NB4 (cell line): Measurements from ENCODE around the gene MSI2.
"Not testable (repeated sequence)": the region's sequence is repeated elsewhere in the genome, so short reads cannot be mapped to it uniquely, and the experiment has no call there.

Experiments
- DNase-seq: peaks from one replicate; pipeline ENCODE4 v3.0.0; 2010; ENCODE audit warnings: low read depth
- H3K4me3 ChIP-seq: one replicate; pipeline ENCODE4 v1.5.1; 2011; ENCODE audit warnings: mild to moderate bottlenecking, low read depth, low read length, moderate library complexity
- MYC ChIP-seq: IDR thresholded peaks from 2 replicates; pipeline ENCODE4 v1.6.1; 2011; ENCODE audit warnings: low read depth, low read length
- POLR2A ChIP-seq: IDR thresholded peaks from 2 replicates; pipeline ENCODE4 v1.6.1; 2011; ENCODE audit warnings: mild to moderate bottlenecking; ENCODE audit not compliant: insufficient read length; ENCODE audit errors: extremely low read depth
- TF ChIP-seq, protein P1 (sequence below): IDR thresholded peaks from 2 replicates; pipeline ENCODE4 v1.6.1; 2011; ENCODE audit warnings: low read depth, low read length
- TF ChIP-seq, protein P2 (sequence below): IDR thresholded peaks from one replicate; pipeline ENCODE4 v1.5.1; 2012; ENCODE audit warnings: low read depth, low read length

Gene MSI2

DNA sequence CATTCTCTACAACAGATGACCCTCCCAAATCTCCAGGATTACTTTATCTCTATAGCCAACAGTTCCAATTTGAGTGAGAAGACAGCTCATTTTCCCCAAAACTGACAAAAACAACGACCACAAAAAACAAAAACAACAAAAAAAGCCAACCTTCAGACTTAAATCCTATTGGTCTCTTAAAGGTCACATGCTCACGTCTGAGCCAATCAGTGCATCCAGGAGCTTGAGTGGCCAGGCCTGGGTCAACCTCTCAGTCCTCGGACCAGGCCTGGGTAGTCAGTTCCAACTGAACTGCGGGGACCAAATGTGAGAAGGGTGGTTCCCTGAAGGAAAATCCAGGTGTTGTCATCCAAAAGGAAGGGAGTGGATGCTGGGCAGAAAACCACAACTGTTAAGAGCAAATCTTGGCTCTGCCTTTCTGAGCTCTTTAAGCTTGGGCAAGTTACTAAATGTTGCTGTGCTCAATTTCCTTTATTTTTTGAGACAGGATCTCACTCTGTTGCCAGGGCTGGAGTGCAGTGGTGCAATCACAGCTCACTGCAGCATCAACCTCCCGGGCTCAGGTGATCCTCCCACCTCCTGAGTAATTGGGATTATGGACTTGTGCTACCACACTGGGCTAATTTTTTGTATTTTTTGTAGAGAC lies 43.0 kb upstream of the MSI2 start:
- no peak for DNase-seq
- TF ChIP-seq, protein P1, sequence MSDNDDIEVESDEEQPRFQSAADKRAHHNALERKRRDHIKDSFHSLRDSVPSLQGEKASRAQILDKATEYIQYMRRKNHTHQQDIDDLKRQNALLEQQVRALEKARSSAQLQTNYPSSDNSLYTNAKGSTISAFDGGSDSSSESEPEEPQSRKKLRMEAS: no peak
- TF ChIP-seq MYC (no peak), POLR2A (no peak)
- TF ChIP-seq, protein P2, sequence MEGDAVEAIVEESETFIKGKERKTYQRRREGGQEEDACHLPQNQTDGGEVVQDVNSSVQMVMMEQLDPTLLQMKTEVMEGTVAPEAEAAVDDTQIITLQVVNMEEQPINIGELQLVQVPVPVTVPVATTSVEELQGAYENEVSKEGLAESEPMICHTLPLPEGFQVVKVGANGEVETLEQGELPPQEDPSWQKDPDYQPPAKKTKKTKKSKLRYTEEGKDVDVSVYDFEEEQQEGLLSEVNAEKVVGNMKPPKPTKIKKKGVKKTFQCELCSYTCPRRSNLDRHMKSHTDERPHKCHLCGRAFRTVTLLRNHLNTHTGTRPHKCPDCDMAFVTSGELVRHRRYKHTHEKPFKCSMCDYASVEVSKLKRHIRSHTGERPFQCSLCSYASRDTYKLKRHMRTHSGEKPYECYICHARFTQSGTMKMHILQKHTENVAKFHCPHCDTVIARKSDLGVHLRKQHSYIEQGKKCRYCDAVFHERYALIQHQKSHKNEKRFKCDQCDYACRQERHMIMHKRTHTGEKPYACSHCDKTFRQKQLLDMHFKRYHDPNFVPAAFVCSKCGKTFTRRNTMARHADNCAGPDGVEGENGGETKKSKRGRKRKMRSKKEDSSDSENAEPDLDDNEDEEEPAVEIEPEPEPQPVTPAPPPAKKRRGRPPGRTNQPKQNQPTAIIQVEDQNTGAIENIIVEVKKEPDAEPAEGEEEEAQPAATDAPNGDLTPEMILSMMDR: no peak
- H3K4me3 ChIP-seq: no peak overlapping the region

DNA sequence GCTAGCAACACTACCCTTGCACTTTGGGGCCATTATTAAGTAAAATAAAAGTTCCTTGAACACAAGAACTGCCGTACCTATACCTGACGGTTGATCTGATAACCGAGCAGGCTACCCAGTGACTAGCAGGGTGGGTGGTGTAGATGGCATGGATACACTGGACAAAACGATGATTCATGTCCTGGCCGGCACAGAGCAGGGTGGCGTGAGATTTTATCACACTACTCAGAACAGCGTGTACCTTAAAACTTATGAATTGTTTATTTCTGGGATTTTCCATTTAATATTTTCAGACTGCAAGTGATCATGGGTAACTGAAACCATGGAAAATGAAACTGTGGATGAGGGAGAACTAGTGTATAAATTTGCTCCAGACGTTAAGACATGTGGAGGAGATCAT lies 41.0 kb upstream of the MSI2 start:
- TF ChIP-seq POLR2A (no peak), MYC (no peak)
- TF ChIP-seq, protein P1: no peak
- TF ChIP-seq, protein P2: no peak
- no peak overlapping the region for H3K4me3 ChIP-seq
- DNase-seq: no peak

DNA sequence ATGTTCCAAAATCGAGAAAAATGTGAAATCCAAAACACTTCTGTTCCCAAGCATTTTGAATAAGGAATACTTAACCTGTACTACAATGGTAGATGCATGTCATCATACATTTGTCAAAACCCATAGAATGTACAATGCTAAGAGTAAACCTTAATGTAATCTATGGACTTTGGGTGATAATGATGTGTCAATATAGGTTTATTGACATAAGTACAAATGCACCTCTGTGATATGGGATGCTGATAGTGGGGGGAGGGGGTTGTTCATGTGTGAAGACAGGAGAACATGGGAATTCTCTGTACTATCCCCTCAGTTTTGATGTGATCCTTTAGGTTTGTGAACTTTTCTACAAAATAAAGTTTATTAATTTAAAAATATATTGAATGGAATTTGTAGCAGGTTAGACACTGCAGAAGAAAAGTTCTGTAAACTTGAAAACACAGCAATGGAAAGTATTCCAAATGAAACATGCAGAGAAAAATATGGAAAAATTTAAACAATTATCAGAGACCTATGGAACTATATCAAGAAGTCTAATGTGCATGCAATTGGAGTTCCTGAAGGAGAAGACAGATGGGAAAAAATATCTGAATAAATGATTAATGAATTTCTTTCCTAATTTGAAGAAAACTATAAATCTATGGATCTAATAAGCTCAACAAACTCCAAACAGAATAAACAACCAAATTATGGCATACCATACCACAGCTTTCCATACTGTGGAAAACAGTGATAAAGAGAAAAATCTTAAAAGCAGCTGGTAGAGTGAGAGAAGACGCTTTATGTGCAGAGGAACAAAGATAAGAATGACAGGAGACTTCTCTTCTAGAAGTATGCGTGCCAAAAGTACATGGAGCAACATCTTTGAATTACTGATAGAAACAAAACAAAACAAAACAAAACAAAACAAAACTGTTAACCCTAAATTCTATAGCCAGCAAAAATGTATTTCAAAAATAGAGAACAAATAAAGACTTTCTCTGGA lies 34.7 kb upstream of the MSI2 start:
- TF ChIP-seq MYC (no peak), POLR2A (no peak)
- TF ChIP-seq, protein P1: no peak

DNA sequence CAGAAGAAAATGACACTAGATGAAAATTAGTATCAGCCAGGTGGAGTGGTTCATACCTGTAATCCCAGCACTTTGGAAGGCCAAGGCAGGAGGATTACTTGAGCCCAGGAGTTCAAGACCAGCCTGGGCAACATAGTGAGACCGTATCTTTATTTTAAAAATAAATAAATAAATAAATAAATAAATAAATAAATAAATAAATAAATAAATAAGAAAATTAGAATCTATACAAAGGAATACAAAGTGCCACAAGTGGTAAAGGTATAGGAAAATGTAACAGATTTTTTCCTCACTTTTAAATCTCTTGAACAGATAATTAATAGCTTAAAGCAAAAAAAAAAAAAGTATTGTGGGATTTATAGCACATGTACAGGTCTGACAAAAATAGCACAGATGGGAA lies 33.9 kb upstream of the MSI2 start:
- DNase-seq: not testable (repeated sequence)

More for the DNA sequence above, 34.7 kb upstream of the MSI2 start:
- no peak overlapping the region for H3K4me3 ChIP-seq
- no peak for DNase-seq

DNA sequence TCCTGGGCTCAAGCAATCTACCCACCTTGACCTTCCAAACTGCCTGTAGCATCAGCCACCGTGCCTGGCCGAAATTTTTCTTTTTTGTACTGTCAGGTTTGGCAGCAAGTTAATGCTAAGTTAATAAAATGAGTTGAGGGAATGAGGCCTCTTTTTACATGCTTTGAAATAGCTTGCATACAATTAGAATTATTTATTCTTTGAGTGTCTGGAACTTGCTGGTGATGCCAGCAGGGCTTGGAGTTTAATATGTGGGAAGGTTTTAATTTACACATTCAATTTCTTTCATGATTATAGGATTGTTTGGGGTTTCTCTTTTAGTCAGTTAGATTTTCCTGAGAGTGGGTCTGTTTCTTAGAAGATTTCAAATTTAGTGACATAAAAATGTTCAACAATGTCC lies 31.2 kb upstream of the MSI2 start:
- TF ChIP-seq, protein P1: no peak
- TF ChIP-seq MYC (no peak), POLR2A (no peak)
- TF ChIP-seq, protein P2: no peak
- H3K4me3 ChIP-seq: no peak overlapping the region

More for the DNA sequence above, 33.9 kb upstream of the MSI2 start:
- H3K4me3 ChIP-seq: not testable (repeated sequence)

DNA sequence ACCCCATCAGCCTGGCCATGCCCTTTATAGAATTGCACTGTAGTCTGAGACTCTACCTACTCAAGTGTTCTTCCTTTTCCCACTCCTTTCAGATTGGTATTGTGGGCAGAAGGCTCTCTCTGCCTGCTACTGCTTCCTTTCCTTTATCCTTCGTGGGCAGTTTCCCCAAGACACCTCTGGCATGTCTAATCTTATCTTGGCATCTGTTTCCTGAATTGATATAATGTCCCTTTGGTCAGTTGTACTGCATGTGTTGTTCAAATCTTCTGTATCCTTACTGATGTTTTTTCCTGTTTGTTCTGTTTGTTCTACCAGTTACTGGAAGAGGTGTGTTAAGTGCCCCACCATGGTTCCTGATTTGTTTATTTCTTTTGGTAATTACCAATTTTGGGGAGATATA lies 29.5 kb upstream of the MSI2 start:
- DNase-seq: no peak
- TF ChIP-seq, protein P2: no peak
- TF ChIP-seq, protein P1: no peak
- TF ChIP-seq MYC (no peak), POLR2A (no peak)
- H3K4me3 ChIP-seq: no peak overlapping the region

More for the DNA sequence above, 31.2 kb upstream of the MSI2 start:
- DNase-seq: no peak
